ENCODE data around the gene DUS2.

DUS2 gene

GRCh38 chr16:67982011-67982696 is 40.9 kb upstream of the DUS2 start:
- no peak overlapping the region for H3K4me3 ChIP-seq (ENCODE audit: low read depth, low read length)
- no peak for DNase-seq (ENCODE audit: low read depth)
- TF ChIP-seq CTCF (IDR thresholded peaks at IDR 0.05; ENCODE audit: control insufficient read depth, extremely low read depth, insufficient read depth): no peak

DNA sequence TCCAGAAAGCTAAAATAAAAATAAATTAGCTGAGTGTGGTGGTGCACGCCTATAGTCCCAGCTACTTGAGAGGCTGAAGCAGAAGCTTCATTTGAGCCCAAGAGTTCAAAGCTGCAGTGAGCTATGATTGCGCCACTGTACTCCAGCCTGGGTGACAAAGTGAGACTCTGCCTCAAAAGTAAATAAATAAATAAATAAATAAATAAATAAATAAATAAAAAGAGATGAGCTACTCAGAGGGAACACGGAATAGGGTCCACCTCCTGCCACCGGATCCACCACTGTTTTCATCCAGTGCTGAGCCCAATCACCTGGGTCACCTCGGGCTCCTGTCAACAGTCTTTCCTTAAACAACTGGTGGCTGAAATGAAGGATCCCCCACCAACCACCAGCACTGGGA is 36.1 kb upstream of the DUS2 start:
- no peak for DNase-seq (ENCODE audit: low read depth)
- H3K4me3 ChIP-seq (ENCODE audit: low read depth, low read length): no peak overlapping the region
- no peak for TF ChIP-seq CTCF (IDR thresholded peaks at IDR 0.05; ENCODE audit: control insufficient read depth, extremely low read depth, insufficient read depth)

GRCh38 chr16:67987460-67988160 is 35.5 kb upstream of the DUS2 start:
- H3K4me3 ChIP-seq (ENCODE audit: low read depth, low read length): no peak overlapping the region
- TF ChIP-seq CTCF (IDR thresholded peaks at IDR 0.05; ENCODE audit: control insufficient read depth, extremely low read depth, insufficient read depth): no peak
- DNase-seq (ENCODE audit: low read depth): no peak

GRCh38 chr16:67988675-67989074 is 34.4 kb upstream of the DUS2 start:
- H3K4me3 ChIP-seq (ENCODE audit: low read depth, low read length): no peak overlapping the region
- DNase-seq (ENCODE audit: low read depth): no peak
- TF ChIP-seq CTCF (IDR thresholded peaks at IDR 0.05; ENCODE audit: control insufficient read depth, extremely low read depth, insufficient read depth): no peak

DNA sequence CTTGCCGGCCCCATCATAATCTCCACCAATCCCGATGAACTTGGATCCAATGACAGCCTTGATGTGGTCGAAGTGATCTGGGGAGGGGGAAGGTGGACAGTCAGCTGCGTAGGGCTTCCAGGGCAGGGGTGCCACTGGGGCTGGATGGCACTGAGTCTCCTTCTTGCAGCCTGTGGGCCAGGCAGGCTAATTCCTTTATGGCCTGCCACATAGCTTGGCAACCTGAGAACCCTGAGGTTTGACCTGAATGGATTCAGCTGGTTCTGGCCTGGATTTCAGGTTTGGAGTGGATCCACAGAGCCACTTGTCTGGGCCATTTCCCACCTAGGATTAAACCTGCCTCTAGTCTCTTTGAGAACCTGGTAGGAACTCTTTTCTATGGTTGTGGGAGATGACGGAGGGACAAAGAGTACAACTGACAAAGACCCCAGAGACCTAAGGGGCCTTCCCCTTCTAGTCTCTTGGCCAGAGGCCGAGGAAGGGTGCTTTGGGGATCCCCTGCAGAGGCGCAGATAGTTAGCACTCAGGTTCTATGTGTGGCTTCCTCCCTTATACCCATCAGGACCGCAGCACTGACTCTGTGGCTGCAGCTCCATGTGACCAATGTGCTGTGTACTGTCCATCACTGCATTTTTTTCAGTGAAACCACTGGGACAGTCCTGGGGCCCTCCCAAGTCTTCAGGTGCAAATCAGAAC is 33.6 kb upstream of the DUS2 start:
- no peak overlapping the region for H3K4me3 ChIP-seq (ENCODE audit: low read depth, low read length)
- no peak for TF ChIP-seq CTCF (IDR thresholded peaks at IDR 0.05; ENCODE audit: control insufficient read depth, extremely low read depth, insufficient read depth)
- DNase-seq (ENCODE audit: low read depth): no peak

- DNase-seq (ENCODE audit: low read depth): no peak
- no peak overlapping the region for H3K4me3 ChIP-seq (ENCODE audit: low read depth, low read length)
- TF ChIP-seq CTCF (IDR thresholded peaks at IDR 0.05; ENCODE audit: control insufficient read depth, extremely low read depth, insufficient read depth): no peak
These were observed 33.1 kb upstream of the DUS2 start for GRCh38 chr16:67990018-67990386.

Measured in LNCaP clone FGC (cell line).